RWPE1 (cell line): ENCODE measurements around the gene MED26.

ENCODE experiments used
- CTCF ChIA-PET: fragments of 350-600 bp; sonication (Branson Sonifier 250); formaldehyde crosslinking; extraction: SDS; loops from one replicate; lab custom pipeline; 2021; lab: Yijun Ruan, JAX
- POLR2A ChIA-PET: fragments of 400-600 bp; formaldehyde crosslinking; extraction: SDS; loops from one replicate; lab custom pipeline; 2020; ENCODE audit warnings: antibody characterized with exemption; ENCODE audit not compliant: low non-redundant PET; lab: Yijun Ruan, JAX
- DNase-seq: peaks from one replicate; pipeline ENCODE4 v3.0.0; 2012; ENCODE audit warnings: low spot score
- H3K27ac ChIP-seq: fragments of 450-650 bp; 2 replicates; pipeline ENCODE4 v1.5.1; 2017
- TF ChIP-seq, protein P1 (sequence below): fragments of 450-650 bp; conservative IDR thresholded peaks from 2 replicates; pipeline ENCODE4 v1.5.1; 2017; ENCODE audit warnings: low read depth, mild to moderate bottlenecking

The MED26 gene

DNA sequence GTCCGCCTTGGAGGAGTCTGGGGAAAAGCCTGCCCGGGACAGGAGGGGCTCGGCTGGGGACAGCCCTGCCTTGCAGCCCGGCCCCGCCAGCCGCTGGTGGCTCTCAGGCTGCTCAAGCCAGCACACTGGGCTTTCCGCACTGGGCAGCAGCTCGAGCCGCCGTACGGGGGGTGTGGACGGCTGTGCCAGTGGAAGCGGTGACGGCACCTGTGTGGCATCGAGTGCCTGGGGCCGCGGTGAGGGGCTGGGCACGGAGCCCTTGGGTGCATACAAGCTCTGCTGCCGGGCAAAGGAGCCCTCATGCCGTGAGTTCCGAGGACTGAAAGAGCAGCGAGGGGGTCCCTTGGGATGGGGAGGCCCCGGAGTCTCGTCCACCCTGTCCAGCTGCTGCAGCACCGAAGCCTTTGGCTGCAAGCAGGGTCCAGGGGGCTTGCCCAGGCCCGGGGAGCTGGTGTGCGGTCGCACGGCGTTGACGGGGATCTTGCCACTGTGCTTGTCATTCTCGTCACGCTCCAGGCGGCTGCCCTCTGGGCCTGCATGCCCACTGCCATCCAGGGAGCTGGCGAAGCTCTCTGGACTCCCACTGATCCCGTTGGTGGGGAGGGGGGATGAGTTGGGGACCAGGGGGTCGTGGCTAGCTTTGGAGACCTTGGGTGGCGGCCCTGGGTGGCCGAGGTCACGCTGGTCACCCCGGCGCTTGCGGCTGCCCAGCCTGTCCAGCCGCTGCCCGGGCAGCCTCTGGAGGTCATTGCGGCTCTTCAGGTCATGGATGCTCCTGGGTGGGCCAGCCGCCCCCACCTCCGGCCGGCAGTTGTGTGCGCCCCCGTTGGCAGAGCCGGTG is 51.1 kb downstream of the MED26 start:
- TF ChIP-seq, protein P1, sequence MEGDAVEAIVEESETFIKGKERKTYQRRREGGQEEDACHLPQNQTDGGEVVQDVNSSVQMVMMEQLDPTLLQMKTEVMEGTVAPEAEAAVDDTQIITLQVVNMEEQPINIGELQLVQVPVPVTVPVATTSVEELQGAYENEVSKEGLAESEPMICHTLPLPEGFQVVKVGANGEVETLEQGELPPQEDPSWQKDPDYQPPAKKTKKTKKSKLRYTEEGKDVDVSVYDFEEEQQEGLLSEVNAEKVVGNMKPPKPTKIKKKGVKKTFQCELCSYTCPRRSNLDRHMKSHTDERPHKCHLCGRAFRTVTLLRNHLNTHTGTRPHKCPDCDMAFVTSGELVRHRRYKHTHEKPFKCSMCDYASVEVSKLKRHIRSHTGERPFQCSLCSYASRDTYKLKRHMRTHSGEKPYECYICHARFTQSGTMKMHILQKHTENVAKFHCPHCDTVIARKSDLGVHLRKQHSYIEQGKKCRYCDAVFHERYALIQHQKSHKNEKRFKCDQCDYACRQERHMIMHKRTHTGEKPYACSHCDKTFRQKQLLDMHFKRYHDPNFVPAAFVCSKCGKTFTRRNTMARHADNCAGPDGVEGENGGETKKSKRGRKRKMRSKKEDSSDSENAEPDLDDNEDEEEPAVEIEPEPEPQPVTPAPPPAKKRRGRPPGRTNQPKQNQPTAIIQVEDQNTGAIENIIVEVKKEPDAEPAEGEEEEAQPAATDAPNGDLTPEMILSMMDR: no peak
- POLR2A ChIA-PET: no interaction called here
- no peak for DNase-seq
- H3K27ac ChIP-seq: 0 out of 2 replicates have a peak overlapping the region, but pooled peaks have one; percentile 36
- CTCF ChIA-PET: no interaction called here

DNA sequence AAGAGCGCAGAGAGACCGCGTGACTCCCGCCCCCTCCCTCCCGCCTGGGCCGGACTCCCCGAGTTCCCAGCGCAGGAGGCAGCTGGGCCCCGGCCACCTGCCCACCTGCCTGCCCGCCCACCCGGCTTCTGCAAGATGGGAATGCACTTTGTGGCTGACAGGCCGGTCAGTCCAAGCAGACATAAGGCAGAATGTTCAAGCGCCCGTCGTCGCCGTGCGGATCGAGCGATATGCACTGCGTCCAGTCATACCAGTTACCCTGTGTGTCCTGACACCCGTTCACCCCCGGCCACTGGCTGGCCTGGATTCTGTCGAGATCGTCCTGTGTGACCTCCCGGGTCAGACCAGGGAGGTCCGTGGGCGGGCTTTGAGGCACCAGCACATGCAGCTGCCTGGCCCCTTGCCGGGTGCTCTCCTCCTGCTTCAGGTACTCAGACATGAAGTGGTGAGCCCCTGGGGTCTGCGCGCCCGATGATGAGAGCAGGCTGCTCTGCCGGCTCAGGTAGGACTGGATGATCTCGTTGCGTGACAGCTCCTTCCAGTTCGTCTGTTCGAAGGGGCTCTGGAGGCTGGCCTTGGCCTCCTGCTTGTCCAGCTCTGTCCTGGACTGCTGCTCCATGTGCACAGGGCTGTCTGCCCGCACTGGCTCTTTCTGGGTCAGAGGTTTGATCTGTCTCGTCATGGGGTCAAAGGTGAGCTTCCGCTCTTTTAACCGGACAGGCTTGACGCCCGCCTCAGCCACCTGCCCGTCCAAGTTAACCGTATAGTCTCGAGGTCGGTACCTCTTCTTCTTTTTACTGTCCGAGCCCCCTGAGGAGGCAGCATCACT is 51.9 kb downstream of the MED26 start:
- TF ChIP-seq, protein P1: no peak
- peak overlapping the region; percentile 36 for H3K27ac ChIP-seq
- ChIA-PET CTCF (no interaction called here), POLR2A (no interaction called here)
- DNase-seq: no peak

DNA sequence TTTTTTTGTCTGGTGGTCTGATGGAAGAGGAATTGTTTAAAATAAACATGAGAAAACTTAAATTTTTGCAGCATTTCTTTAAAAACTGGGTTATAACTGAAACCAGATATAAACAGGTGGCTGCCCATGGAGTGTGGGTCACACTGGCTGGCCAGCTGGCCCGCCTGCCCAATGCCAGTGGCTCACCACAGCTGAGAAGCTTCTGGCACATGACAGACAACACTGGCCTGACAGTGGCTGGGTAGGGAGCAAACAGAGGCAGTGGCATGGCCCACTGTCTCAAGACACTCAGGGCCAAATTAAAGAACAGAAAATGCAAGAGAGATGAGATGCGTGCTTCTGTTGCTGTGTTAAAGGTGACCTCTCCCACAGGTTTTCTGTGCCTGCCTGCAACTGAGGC is 52.7 kb downstream of the MED26 start:
- CTCF ChIA-PET: no interaction called here
- POLR2A ChIA-PET: no interaction called here
- peak overlapping the region; percentile 36 for H3K27ac ChIP-seq
- no peak for DNase-seq
- TF ChIP-seq, protein P1: no peak

DNA sequence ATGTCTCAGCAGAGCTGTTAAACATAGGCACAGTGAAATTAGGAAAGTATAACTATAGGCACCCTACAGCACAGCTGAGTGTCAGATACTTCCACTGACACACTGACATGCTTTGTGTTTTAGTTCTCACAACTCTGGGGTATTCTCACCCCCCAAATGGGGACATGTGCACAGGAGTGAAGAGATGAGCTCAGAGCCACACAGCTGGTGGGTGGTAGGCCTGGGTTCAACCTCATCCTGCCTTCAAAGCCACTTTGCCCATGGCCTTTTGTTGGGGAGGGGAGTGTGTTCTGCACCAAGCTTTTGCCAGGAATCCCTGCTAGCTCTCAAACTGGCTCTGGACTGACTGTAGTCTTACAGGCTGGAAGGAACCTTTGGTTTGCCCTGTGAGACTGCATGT is 54.1 kb downstream of the MED26 start:
- H3K27ac ChIP-seq: peak overlapping the region; percentile 87
- ChIA-PET POLR2A (no interaction called here), CTCF (interaction anchor here (0.6 kb wide), 1 partner anchor 35 kb away, joined by 5 read pairs; no protein-coding TSS in a partner anchor)
- no peak for DNase-seq
- TF ChIP-seq, protein P1: no peak

DNA sequence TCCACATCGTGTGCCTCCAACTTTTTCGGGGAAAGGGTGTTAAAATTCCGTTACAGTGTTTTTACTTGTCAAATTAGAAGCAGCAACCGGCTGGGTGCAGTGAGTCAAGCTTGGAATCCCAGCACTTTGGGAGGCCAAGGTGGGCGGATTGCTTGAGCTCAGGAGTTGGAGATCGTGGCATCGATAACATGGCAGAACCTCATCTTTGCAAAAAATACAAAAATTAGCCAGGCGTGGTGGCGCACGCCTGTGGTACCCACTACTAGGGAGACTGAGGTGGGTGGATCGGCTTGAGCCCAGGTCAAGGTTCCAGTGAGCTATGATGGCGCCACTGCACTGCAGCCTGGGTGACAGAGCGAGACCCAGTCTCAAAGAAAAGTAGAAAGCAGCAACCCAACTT is 54.7 kb downstream of the MED26 start:
- DNase-seq: no peak

More for the DNA sequence above, 54.7 kb downstream of the MED26 start:
- TF ChIP-seq, protein P1: no peak
- CTCF ChIA-PET: interaction anchor here (0.6 kb wide), 1 partner anchor 57 kb away, joined by 5 read pairs; no protein-coding TSS in a partner anchor
- POLR2A ChIA-PET: interaction anchor here (0.5 to 0.7 kb wide), 2 partner anchors 55 to 1088 kb away, joined by 3 read pairs; partner anchors contain the start of gene MED26
- peak overlapping the region; percentile 87 for H3K27ac ChIP-seq
